Right lobe of liver (tissue), 6 donors: ENCODE results near the gene PLEKHA5. TPM values are rescaled to one million over a fixed set of nuclear protein-coding genes. Genes with fewer than 3 reads are reported as not detected.

Experiments
- ATAC-seq, 4 donors: fragments of 200-7000 bp; cut with Tn5 transposase; one replicate each; pipeline ENCODE4 v1.9.1; 2020; ENCODE audit warnings: mild to moderate bottlenecking in 4 of 4, moderate library complexity in 4 of 4
- DNase-seq, 3 donors: peaks; one replicate each; pipeline ENCODE4 v3.0.0-alpha.2; 2020
- H3K27ac ChIP-seq, 3 donors: fragments of 200-600 bp; one replicate each; pipeline ENCODE4 v1.8.0; 2022
- H3K27me3 ChIP-seq, 2 donors: fragments of 200-600 bp; one replicate each; pipeline ENCODE4 v1.8.0; 2022
- H3K36me3 ChIP-seq, 4 donors: fragments of 200-600 bp; sonication (generic) in 1 of 4; one replicate each; pipeline versions ENCODE4 v1.5.1 to v1.8.0; 2017 to 2022; ENCODE audit warnings: control low read depth in 1 of 4
- H3K4me1 ChIP-seq, 4 donors: fragments of 200-600 bp; sonication (generic) in 1 of 4; one replicate each; pipeline versions ENCODE4 v1.5.1 to v1.8.0; 2017 to 2022; ENCODE audit warnings: control low read depth in 1 of 4
- H3K4me3 ChIP-seq, 3 donors: fragments of 200-600 bp; one replicate each; pipeline ENCODE4 v1.8.0; 2022
- H3K9me3 ChIP-seq, 4 donors: fragments of 200-600 bp; sonication (generic) in 1 of 4; one replicate each; pipeline versions ENCODE4 v1.5.1 to v1.8.0; 2017 to 2022; ENCODE audit warnings: control low read depth in 1 of 4
- POLR2A ChIP-seq: fragments of 450-650 bp; IDR thresholded peaks from one replicate; pipeline ENCODE4 v1.6.1; 2017; ENCODE audit warnings: antibody characterized with exemption, mild to moderate bottlenecking
- WGBS: methylation state at CpG from one replicate; pipeline ENCODE4 v1.1.6; 2018; ENCODE audit warnings: low coverage, low lambda C conversion rate; ENCODE audit not compliant: insufficient coverage; ENCODE audit errors: missing lambda C conversion rate; 5-methylcytosine and 5-hydroxymethylcytosine counted together
- intact Hi-C, 2 donors: fragments of 100-400 bp; cut with DNase I; formaldehyde crosslinking; loops; one replicate each; pipeline versions ENCODE4 v1.11.2 to v1.14.1; 2022
- total RNA-seq, 6 experiments: library from RNA; depleted of rRNA in 2 of 6; stranded (reverse); fragments of >200 nt in 2 of 6; fragmentation: NEBNext Ultra II Directional in 3 of 6; extraction: Animal tissue kit (Norgen Biotek cat#: 25700) in 3 of 6; gene quantifications; one replicate each; pipeline versions ENCODE4 v1.1.0 to v1.2.4, GENCODE V29; 2016 to 2023
- TF ChIP-seq, protein P1 (sequence below), 4 donors: fragments of 200-600 bp in 3 of 4; fragments of 450-650 bp in 1 of 4; IDR thresholded peaks; one replicate each; pipeline versions ENCODE4 v1.5.1 to v1.8.0; 2016 to 2022; ENCODE audit warnings: antibody characterized with exemption in 4 of 4, mild to moderate bottlenecking in 2 of 4
- donor health status: DM: no; HTN: yes; CAD: no.
- donor health status: DM: no; HTN: no; CAD: no.
- donor health status: DM: no; HTN: no; CAD: no.
- donor health status: DM: no; HTN: yes; CAD: no.
- donor health status: DM: no; HTN: yes; CAD: no.

The PLEKHA5 gene
- total RNA-seq, 6 experiments from 2014 or later = 14.7 to 18.7 (median 15.8) TPM

DNA sequence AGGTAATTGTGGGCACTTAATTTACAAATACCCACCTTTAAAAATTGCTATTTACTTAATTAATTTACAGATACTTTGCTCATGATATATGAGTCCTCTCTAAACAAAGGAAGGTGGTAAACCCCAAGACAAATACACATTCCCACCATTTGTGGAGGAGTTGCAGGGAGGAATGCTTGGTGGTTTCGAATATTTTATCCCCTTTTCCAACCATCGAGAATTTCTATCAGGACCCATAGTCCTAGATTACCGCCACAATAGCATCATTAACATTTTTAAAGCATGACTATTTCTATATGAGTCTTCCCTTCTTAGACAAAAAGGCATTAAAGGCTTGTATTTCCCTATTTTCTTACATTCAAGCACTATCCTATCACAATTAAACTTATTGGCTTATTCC lies 34.2 kb upstream of the PLEKHA5 start:
- no peak for TF ChIP-seq POLR2A
- TF ChIP-seq, protein P1, sequence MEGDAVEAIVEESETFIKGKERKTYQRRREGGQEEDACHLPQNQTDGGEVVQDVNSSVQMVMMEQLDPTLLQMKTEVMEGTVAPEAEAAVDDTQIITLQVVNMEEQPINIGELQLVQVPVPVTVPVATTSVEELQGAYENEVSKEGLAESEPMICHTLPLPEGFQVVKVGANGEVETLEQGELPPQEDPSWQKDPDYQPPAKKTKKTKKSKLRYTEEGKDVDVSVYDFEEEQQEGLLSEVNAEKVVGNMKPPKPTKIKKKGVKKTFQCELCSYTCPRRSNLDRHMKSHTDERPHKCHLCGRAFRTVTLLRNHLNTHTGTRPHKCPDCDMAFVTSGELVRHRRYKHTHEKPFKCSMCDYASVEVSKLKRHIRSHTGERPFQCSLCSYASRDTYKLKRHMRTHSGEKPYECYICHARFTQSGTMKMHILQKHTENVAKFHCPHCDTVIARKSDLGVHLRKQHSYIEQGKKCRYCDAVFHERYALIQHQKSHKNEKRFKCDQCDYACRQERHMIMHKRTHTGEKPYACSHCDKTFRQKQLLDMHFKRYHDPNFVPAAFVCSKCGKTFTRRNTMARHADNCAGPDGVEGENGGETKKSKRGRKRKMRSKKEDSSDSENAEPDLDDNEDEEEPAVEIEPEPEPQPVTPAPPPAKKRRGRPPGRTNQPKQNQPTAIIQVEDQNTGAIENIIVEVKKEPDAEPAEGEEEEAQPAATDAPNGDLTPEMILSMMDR (IDR thresholded peaks at IDR 0.05) = no peak
- H3K4me1 ChIP-seq = peaks cover 0 to 10% (median 5%) of the 10 kb centered on the region in 4 donors
- no peak overlapping the region for H3K4me3 ChIP-seq
- no peak for ATAC-seq
- no peaks in the 10 kb centered on the region for H3K27me3 ChIP-seq
- no peaks in the 10 kb centered on the region for H3K9me3 ChIP-seq
- WGBS = 93% methylated on average over 3 of the region's 3 CpGs
- no peak overlapping the region for H3K27ac ChIP-seq
- no peaks in the 10 kb centered on the region for H3K36me3 ChIP-seq
- intact Hi-C loops = no loop called here
- no peak for DNase-seq

DNA sequence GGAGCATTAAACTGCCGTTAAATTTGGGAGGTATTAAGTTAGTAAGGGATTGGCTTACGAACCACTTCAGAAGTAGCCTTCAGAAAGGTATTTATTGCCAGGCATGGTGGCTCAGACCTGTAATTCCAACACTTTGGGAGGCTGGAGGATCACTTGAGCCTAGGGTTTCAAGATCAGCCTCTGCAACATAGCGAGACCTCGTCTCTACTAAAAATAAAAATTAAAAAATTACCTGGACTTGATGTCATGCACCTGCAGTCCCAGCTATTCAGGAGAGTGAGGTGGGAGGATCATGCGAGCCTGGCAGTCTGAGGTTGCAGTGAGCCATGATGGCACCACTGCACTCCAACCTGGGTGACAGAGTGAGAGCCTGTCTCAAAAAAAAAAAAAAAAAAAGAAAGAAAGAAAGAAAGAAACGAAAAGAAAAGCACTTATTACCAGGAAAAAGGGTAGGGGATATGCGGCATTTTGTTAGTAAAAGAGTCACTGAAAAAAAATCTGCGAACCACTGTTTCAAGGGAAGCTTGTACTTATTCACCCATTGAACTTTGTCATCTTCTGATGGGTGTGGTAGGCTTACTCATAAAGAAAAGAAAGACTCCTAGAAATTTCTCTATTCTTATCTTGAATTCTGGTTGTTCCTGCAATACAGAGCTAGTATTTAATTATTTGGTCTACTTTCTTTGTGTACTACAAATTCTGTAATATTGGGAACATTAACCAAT lies 33.6 kb upstream of the PLEKHA5 start:
- H3K4me1 ChIP-seq = peaks cover 0 to 10% (median 5%) of the 10 kb centered on the region in 4 donors
- H3K4me3 ChIP-seq = no peak overlapping the region
- H3K9me3 ChIP-seq = no peaks in the 10 kb centered on the region
- H3K27me3 ChIP-seq = no peaks in the 10 kb centered on the region
- ATAC-seq = no peak
- no peak for DNase-seq
- no peak overlapping the region for H3K27ac ChIP-seq
- TF ChIP-seq, protein P1 (IDR thresholded peaks at IDR 0.05) = no peak
- TF ChIP-seq POLR2A = no peak
- 88% methylated on average over 6 of the region's 8 CpGs for WGBS
- intact Hi-C loops = no loop called here
- H3K36me3 ChIP-seq = no peaks in the 10 kb centered on the region

DNA sequence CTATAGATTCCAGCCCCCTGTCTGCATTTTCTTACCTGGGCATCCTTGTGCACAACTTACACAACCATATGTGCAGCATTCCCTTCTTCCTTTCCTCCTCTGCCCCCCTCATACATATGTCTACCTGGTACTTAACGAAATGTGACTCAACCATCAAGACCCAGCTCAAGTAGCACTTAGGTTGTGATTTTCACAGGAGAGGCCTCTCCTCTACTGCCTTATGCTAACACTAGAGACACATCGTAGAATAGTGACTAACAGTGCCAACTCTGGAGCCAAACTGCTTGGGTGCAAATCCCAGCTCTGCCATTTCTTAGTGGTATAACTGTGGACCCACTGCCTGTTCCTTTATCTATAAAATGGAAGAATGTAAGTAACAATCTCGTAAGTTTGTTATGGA lies 24.1 kb upstream of the PLEKHA5 start:
- Histone ChIP-seq H3K27me3 (no peaks in the 10 kb centered on the region), H3K27ac (no peak overlapping the region), H3K36me3 (no peaks in the 10 kb centered on the region), H3K4me3 (no peak overlapping the region), H3K4me1 (no peaks in the 10 kb centered on the region), H3K9me3 (no peaks in the 10 kb centered on the region)
- 73% methylated on average over 3 of the region's 3 CpGs for WGBS
- TF ChIP-seq POLR2A = no peak
- TF ChIP-seq, protein P1 (IDR thresholded peaks at IDR 0.05) = no peak
- ATAC-seq (no peak), DNase-seq (no peak)
- intact Hi-C loops = no loop called here

DNA sequence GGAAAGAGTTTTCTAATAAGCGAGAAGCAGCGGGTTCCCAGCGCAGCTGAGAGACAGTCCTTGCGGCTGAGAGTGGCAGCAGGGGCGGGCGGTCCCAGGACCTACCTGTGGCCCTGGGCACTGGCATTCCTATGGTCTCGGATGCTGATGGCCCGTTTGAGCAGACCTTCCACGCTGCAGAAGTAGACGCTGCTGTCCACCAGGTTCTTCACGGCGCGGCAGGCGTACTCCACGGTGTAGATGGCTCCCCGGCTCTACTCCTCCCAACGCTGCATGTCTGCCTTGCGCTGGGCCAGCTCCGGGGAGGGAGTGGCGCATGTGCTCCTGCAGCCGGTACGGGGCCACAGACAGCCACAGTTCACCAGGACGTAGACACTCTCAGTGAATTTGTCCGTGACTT lies 21.8 kb upstream of the PLEKHA5 start:
- H3K27me3 ChIP-seq = no peaks in the 10 kb centered on the region
- TF ChIP-seq, protein P1 (IDR thresholded peaks at IDR 0.05) = no peak
- TF ChIP-seq POLR2A = no peak
- WGBS = 95% methylated on average over 13 of the region's 24 CpGs
- H3K27ac ChIP-seq = no peak overlapping the region
- DNase-seq (no peak), ATAC-seq (no peak)
- H3K4me3 ChIP-seq = no peak overlapping the region
- no peaks in the 10 kb centered on the region for H3K36me3 ChIP-seq
- intact Hi-C loops = no loop called here
- no peaks in the 10 kb centered on the region for H3K9me3 ChIP-seq
- no peaks in the 10 kb centered on the region for H3K4me1 ChIP-seq
